OCI-LY3 (cell line): ENCODE results near the gene RGS21.

ENCODE experiments used
- EZH2phosphoT487 ChIP-seq: fragments of 200-600 bp; shearing (Covaris generic); IDR thresholded peaks from 2 replicates; pipeline ENCODE4 v1.6.1; 2018; ENCODE audit warnings: antibody characterized with exemption, mixed run types, low read depth
- TF ChIP-seq, protein P1 (sequence below): fragments of 200-600, 300-600 bp; sonication (generic); IDR thresholded peaks from 2 replicates; pipeline ENCODE4 v1.5.1; 2014; ENCODE audit warnings: antibody characterized with exemption, low read length, low read depth

DNA sequence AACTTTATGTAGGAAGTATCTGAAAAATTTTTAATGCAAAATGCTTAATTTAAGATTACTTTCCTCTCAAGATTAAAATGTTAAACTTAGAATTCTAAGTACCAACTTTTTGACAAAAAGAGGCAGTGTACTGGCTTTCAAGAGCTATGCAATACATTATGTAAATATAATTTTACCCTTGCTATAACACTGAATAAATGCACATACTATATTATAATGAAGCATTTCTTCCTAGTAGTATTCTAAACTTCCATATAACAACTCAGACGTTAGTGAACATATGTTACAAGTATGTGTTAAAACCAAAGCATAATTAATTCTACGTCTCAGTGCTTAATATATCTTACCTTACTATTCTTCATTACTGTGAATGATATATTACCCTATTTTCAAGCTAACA is 58.5 kb downstream of the RGS21 start:
- TF ChIP-seq, protein P1, sequence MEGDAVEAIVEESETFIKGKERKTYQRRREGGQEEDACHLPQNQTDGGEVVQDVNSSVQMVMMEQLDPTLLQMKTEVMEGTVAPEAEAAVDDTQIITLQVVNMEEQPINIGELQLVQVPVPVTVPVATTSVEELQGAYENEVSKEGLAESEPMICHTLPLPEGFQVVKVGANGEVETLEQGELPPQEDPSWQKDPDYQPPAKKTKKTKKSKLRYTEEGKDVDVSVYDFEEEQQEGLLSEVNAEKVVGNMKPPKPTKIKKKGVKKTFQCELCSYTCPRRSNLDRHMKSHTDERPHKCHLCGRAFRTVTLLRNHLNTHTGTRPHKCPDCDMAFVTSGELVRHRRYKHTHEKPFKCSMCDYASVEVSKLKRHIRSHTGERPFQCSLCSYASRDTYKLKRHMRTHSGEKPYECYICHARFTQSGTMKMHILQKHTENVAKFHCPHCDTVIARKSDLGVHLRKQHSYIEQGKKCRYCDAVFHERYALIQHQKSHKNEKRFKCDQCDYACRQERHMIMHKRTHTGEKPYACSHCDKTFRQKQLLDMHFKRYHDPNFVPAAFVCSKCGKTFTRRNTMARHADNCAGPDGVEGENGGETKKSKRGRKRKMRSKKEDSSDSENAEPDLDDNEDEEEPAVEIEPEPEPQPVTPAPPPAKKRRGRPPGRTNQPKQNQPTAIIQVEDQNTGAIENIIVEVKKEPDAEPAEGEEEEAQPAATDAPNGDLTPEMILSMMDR: no peak
- TF ChIP-seq EZH2phosphoT487: no peak
